Panc1 (cell line): ENCODE measurements around the gene MNAT1.

Experiments
- TCF7L2 ChIP-seq: IDR thresholded peaks from 2 replicates; pipeline ENCODE4 v1.6.1; 2011; ENCODE audit warnings: mild to moderate bottlenecking, low read depth, low read length, inconsistent platforms
- TF ChIP-seq, protein P1 (sequence below): fragments of 450-650 bp; IDR thresholded peaks from 2 replicates; pipeline ENCODE4 v1.5.1; 2017; ENCODE audit warnings: mild to moderate bottlenecking

DNA sequence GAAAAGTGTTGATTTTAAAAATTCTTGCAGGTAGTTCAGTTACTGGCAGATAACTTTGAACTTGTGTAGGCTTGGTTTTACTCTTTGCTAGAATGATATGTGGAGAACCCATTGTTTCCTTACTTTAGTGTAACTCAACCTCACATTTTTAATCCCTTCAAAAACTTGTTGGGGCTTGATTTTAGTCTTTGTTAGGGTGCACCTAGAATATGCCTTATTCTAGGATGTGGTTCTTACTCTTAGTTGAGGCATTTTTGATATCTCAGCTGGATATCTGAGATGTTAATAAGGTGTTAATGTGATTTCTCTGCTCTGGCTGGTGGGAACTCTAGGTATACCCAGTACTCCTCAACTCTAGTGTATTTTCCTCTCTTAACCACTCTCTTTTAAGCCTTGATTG is 10.0 kb downstream of the MNAT1 start:
- no peak for TF ChIP-seq TCF7L2
- TF ChIP-seq, protein P1, sequence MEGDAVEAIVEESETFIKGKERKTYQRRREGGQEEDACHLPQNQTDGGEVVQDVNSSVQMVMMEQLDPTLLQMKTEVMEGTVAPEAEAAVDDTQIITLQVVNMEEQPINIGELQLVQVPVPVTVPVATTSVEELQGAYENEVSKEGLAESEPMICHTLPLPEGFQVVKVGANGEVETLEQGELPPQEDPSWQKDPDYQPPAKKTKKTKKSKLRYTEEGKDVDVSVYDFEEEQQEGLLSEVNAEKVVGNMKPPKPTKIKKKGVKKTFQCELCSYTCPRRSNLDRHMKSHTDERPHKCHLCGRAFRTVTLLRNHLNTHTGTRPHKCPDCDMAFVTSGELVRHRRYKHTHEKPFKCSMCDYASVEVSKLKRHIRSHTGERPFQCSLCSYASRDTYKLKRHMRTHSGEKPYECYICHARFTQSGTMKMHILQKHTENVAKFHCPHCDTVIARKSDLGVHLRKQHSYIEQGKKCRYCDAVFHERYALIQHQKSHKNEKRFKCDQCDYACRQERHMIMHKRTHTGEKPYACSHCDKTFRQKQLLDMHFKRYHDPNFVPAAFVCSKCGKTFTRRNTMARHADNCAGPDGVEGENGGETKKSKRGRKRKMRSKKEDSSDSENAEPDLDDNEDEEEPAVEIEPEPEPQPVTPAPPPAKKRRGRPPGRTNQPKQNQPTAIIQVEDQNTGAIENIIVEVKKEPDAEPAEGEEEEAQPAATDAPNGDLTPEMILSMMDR, result no peak
